AG09309 (cell line): ENCODE results near the gene BOLA2.
"Not testable (repeated sequence)": the region's sequence is repeated elsewhere in the genome, so short reads cannot be mapped to it uniquely, and the experiment has no call there.

Source experiments
- DNase-seq: peaks from one replicate; pipeline ENCODE4 v3.0.0-alpha.2; 2010; ENCODE audit warnings: low read depth
- H3K4me3 ChIP-seq: 2 replicates; pipeline ENCODE4 v1.5.1; 2011; ENCODE audit warnings: mild to moderate bottlenecking, low read depth, low read length, moderate library complexity; ENCODE audit not compliant: control insufficient read depth

The BOLA2 gene

GRCh38 chr16:29454269-29454668 lies at the start of gene BOLA2, which contains the start of gene SLX1B:
TSS of gene BOLA2 (minus strand) at chr16:29454351. CDS start at chr16:29454253, 98 bp downstream.
TSS of gene SLX1B (plus strand) at chr16:29454533.
- not testable (repeated sequence) for H3K4me3 ChIP-seq, DNase-seq

DNA sequence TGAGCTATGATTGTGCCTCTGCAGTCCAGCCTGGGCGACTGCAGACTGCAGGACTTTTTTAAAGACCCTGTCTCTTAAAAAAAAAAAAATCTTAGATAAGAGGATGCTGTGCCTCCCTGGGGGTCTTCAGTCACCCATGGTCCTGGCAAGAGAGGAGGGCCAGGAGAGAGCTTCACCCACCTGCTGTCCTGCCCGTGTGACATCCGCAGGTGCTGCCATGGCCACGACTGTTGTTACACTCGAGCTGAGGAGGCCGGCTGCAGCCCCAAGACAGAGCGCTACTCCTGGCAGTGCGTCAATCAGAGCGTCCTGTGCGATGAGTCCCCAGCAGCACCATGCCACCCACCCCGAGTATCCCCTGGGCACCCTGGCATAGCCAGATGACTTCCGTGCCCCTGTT lies 28.1 kb upstream of the BOLA2 start:
- not testable (repeated sequence) for DNase-seq, H3K4me3 ChIP-seq

DNA sequence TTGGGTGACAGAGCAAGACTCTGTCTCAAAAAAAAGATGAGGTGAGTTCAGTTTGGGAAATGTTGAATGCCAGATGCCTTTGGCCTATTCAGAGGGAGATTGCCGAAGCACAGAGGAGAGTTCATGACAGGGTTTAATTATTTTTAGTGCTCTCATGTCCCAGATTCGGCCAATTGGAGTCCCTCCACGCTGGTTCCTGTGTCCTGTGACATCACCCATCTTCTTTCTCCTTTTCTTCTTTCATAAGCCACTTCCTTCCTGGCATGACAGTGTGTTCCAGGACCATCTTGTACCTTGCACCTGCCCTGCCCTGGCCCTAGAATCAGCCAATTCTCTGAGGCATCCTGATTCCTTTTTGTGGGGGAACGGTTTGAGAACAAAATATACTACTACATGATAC lies 17.9 kb upstream of the BOLA2 start:
- H3K4me3 ChIP-seq, DNase-seq: not testable (repeated sequence)

DNA sequence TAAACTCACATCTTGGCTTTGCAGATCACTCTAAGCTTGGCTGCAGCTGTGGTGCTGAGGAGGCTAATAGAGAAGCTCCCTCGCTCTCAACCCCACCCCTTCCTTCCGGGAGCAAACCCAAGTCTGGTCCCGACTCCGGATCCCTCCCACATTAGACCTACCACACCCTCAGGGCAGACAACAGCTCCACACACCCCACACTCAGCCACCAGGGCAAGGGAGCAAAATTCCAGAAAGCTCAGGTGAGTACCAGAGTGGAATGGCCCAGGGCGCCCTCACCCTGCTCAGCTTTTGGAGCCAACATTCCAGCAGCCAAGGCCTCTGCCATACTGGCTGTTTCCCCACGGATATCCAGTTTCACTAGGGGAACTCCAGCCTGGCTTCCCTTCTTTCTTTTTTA lies 15.5 kb upstream of the BOLA2 start:
- not testable (repeated sequence) for H3K4me3 ChIP-seq, DNase-seq

- not testable (repeated sequence) for H3K4me3 ChIP-seq, DNase-seq
Observed at GRCh38 chr16:29467654-29468366, 13.7 kb upstream of the BOLA2 start.

- not testable (repeated sequence) for DNase-seq, H3K4me3 ChIP-seq
Observed at GRCh38 chr16:29466904-29467303, 12.8 kb upstream of the BOLA2 start.

DNA sequence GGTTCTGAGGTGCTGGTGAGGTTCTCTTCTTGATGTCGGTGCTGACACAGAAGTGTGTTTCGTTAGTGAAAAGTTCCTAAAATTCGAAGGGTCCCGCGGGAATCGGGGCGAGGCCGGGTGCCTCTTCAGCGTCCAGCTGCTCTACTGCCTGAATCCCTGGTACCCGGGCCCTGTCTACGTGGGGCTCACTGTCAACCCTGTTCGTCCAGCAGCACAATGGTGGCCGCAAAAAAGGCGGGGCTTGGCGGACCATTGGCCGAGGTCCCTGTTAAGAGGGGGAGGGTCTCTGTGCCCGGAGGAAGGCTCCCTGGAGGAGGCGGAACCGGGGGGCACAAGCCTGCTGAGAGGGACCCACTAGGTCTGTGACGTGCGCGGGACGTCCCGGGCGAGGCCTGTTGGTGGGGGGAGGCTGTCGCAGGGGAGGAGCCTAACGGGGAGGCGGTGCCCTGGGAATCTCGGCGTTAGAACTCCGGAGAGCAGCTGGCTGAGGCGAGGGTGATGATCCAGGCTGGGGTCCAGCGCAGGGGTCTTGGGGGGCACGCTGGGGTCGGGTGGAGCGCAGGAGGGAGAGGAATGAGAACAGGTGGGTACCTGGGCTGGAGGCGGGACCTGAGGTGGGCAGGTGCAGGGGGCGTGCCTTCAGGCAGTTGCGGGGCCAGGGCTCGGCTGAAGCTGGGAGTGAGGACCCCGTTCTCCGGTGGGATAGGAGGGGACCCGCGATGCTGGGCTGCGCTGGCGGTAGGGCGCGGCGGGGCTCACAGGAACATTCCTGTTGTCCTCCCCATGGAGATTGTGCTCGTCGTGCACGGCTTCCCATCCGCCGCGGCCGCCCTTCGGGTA lies 12.1 kb upstream of the BOLA2 start:
- not testable (repeated sequence) for H3K4me3 ChIP-seq, DNase-seq

DNA sequence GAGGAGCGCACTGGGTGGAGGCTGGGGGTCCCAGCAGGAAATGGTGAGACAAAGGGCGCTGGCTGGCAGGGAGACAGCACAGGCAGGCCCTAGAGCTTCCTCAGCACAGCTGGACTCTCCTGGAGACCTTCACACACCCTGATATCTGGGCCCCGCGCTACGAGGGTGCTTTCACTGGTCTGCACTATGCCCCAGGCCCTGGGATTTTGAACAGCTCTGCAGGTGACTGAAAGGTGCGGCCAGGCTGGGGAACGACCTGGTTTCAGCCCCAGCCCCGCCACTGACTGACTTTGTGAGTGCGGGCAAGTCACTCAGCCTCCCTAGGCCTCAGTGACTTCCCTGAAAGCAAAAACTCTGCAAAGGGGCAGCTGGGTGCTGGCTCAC lies 6.5 kb upstream of the BOLA2 start:
- DNase-seq, H3K4me3 ChIP-seq: not testable (repeated sequence)

GRCh38 chr16:29459706-29460646 lies 5.8 kb upstream of the BOLA2 start, which contains the start of gene SULT1A4:
TSS of gene SULT1A4 (plus strand) at chr16:29459913. CDS start at chr16:29461386, 1,473 bp downstream.
- DNase-seq, H3K4me3 ChIP-seq: not testable (repeated sequence)

DNA sequence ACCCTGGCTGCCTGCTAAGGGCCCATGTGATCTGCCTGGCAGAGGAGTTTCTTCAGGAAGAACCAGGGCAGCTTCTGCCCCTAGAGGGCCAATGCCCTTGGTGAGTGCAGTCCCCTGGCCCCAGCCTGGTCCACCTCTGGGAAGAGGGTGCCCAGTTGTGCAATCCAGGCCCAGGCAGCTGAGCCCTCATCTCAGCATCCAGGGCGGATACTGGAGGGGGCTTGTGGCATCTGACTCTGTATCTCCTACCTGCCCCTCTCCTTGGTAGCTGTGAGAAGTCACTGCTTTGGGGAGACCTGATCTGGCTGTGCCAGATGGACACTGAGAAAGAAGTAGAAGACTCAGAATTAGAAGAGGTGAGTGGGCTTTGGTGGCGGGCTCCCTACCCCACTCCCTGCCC lies 3.5 kb upstream of the BOLA2 start:
- not testable (repeated sequence) for H3K4me3 ChIP-seq, DNase-seq

DNA sequence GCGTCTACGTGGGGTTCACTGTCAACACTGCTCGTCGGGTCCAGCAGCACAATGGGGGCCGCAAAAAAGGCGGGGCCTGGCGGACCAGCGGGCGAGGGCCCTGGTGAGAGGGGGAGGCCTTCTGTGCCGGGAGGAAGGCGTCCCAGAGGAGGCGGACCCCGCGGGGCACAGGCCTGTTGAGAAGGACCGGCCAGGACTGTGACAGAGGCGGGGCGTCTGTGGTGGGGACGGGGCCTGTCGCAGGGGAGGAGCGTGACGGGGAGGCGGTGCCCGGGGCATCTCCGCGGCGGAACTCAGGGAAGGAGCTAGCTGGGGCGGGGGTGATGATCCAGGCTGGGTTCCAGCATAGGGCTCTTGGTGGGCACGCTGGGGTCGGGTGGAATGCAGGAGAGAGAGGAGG lies 677 bp upstream of the BOLA2 start:
- DNase-seq, H3K4me3 ChIP-seq: not testable (repeated sequence)

- DNase-seq, H3K4me3 ChIP-seq: not testable (repeated sequence)
Observed at GRCh38 chr16:29453754-29454153, 397 bp downstream of the BOLA2 start.

DNA sequence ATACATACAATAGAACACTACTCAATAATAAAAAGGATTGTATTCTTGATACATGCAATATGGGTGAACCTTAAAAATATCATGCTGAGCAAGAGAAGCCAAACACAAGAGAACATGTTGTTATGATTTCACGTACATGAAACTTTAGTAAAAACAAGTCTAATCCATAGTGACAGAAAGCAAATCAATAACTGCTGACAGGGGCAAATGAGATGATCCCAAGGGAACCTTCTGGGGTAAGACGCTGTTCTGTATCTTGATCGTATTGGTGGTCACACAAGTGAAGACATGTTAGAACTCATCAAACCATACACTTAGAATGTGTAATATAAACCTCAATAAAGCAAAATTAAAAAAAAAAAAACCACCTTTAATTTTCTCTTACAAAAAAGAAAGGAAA lies 28.8 kb downstream of the BOLA2 start:
- not testable (repeated sequence) for H3K4me3 ChIP-seq, DNase-seq

GRCh38 chr16:29423587-29423986 lies 30.6 kb downstream of the BOLA2 start:
- not testable (repeated sequence) for DNase-seq, H3K4me3 ChIP-seq

DNA sequence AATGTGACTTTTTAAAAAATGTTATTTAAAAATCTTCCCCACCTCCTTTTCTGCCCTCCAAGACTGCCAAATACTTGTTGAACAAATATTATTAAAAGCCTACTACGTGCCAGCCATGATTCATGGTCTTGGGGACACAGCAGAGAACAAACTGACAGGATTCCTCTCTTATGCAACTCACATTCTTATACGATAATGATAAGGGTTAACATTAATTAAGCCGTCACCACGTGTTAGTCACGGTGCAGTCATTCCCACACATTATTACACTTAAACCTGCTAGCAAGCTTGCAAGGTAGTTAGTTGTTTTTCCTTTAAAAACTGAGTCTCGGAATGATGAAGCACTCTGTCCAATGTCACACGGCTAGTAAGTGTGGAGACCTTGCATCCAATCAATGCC lies 48.9 kb downstream of the BOLA2 start:
- DNase-seq: peak; percentile 4
- H3K4me3 ChIP-seq: not testable (repeated sequence)
